Upper lobe of left lung (tissue), 4 donors: Measurements from ENCODE around the gene CDK6.

Experiments used
- EP300 ChIP-seq, 4 donors: sonication (generic); formaldehyde crosslinking; IDR thresholded peaks; one replicate each; pipeline ENCODE4 v1.5.1; 2017; ENCODE audit warnings: antibody characterized with exemption in 4 of 4, control low read depth in 2 of 4
- TF ChIP-seq, protein P1 (sequence below), 6 experiments: fragments of 450-650 bp in 4 of 6; fragments of 200-600 bp in 2 of 6; sonication (generic) in 2 of 6; IDR thresholded peaks; one replicate each; pipeline ENCODE4 v1.5.1; 2016 to 2019; ENCODE audit warnings: antibody characterized with exemption in 6 of 6

DNA sequence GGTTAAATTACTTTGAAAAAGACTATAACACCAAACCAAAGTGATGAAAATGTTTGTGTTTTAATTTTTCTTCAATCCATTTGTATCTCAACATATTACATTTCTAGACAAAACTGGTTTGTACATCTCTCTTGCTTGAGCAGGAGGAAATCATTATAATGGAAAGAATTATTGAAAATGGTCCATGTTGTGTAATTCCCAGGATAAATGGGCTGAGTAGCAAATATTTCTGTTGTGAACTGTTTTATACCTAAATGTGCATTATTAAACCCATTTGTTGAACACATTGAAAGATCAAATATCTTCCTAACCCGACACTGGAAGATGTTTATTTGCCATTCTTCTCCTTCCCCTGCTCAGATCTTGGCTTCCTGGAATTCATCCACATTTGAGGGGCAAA, 14.1 kb upstream of the CDK6 start:
- TF ChIP-seq, protein P1, sequence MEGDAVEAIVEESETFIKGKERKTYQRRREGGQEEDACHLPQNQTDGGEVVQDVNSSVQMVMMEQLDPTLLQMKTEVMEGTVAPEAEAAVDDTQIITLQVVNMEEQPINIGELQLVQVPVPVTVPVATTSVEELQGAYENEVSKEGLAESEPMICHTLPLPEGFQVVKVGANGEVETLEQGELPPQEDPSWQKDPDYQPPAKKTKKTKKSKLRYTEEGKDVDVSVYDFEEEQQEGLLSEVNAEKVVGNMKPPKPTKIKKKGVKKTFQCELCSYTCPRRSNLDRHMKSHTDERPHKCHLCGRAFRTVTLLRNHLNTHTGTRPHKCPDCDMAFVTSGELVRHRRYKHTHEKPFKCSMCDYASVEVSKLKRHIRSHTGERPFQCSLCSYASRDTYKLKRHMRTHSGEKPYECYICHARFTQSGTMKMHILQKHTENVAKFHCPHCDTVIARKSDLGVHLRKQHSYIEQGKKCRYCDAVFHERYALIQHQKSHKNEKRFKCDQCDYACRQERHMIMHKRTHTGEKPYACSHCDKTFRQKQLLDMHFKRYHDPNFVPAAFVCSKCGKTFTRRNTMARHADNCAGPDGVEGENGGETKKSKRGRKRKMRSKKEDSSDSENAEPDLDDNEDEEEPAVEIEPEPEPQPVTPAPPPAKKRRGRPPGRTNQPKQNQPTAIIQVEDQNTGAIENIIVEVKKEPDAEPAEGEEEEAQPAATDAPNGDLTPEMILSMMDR (IDR thresholded peaks at IDR 0.05), result no peak
- TF ChIP-seq EP300 (IDR thresholded peaks at IDR 0.05), result no peak
